ENCODE measurements around the gene ROMO1.

The ROMO1 gene

GRCh38 chr20:35730583-35731468 lies 31.6 kb downstream of the ROMO1 start:
- H2AK5ac ChIP-seq (ENCODE audit: low read length), result no peak overlapping the region
- H3K9me3 ChIP-seq (ENCODE audit: insufficient read depth, low read depth, low read length), result no peaks in the 10 kb centered on the region
- no peaks in the 10 kb centered on the region for H3K79me1 ChIP-seq (ENCODE audit: low read length)
- no peak overlapping the region for H2BK120ac ChIP-seq (ENCODE audit: insufficient read depth, low read length, poor library complexity)
- no CpG with 5 or more reads among the region's 4 CpGs for WGBS (ENCODE audit: extremely low coverage, insufficient coverage, insufficient read length)
- H3K23ac ChIP-seq (ENCODE audit: low read length), result no peak overlapping the region
- H3K9ac ChIP-seq (ENCODE audit: low read length), result no peak overlapping the region
- H4K91ac ChIP-seq (ENCODE audit: low read depth, low read length), result no peak overlapping the region
- no peak overlapping the region for H3K4me2 ChIP-seq (ENCODE audit: low read length)
- no peak overlapping the region for H2BK12ac ChIP-seq (ENCODE audit: low read length)
- H3K27ac ChIP-seq (ENCODE audit: low read depth, low read length), result no peak overlapping the region
- no peak overlapping the region for H2AFZ ChIP-seq (ENCODE audit: insufficient read depth, low read length, poor library complexity)
- H2BK5ac ChIP-seq (ENCODE audit: low read depth, low read length, poor library complexity), result no peak overlapping the region
- H4K12ac ChIP-seq (ENCODE audit: low read depth, low read length), result no peak overlapping the region
- no peak overlapping the region for H4K8ac ChIP-seq (ENCODE audit: low read depth, low read length)
- no peak overlapping the region for H3K14ac ChIP-seq (ENCODE audit: low read length)
- H3K36me3 ChIP-seq (ENCODE audit: control insufficient read depth in 1 of 2, insufficient read depth in 2 of 2, low read length in 2 of 2), result peaks cover 37 to 51% of the 10 kb centered on the region in 2 experiments
- H3K4me1 ChIP-seq (ENCODE audit: control insufficient read depth in 1 of 2, insufficient read depth in 2 of 2, low read length in 2 of 2), result no peaks in the 10 kb centered on the region
- no peak overlapping the region for H3K4me3 ChIP-seq (ENCODE audit: low read depth, low read length)
- no peak for DNase-seq
- peaks cover 5% of the 10 kb centered on the region for H3K79me2 ChIP-seq (ENCODE audit: control insufficient read depth, insufficient read depth, low read length, poor library complexity)
- no peak overlapping the region for H3K18ac ChIP-seq (ENCODE audit: low read length)
- no peak overlapping the region for H3K4ac ChIP-seq (ENCODE audit: low read depth, low read length)
- H3K27me3 ChIP-seq (ENCODE audit: insufficient read depth, low read length), result no peaks in the 10 kb centered on the region

- Histone ChIP-seq H3K23ac (ENCODE audit: low read length) (no peak overlapping the region), H3K79me1 (ENCODE audit: low read length) (no peaks in the 10 kb centered on the region)
- no CpG with 5 or more reads among the region's 2 CpGs for WGBS (ENCODE audit: extremely low coverage, insufficient coverage, insufficient read length)
Measured at GRCh38 chr20:35731469-35731788, 32.2 kb downstream of the ROMO1 start.

GRCh38 chr20:35731862-35732643 lies 32.8 kb downstream of the ROMO1 start:
- Histone ChIP-seq H3K18ac (ENCODE audit: low read length) (no peak overlapping the region), H2AFZ (ENCODE audit: insufficient read depth, low read length, poor library complexity) (no peak overlapping the region), H4K8ac (ENCODE audit: low read depth, low read length) (no peak overlapping the region), H3K23ac (ENCODE audit: low read length) (no peak overlapping the region), H3K36me3 (ENCODE audit: control insufficient read depth in 1 of 2, insufficient read depth in 2 of 2, low read length in 2 of 2) (peaks cover 32 to 50% of the 10 kb centered on the region in 2 experiments), H2BK5ac (ENCODE audit: low read depth, low read length, poor library complexity) (no peak overlapping the region), H3K4ac (ENCODE audit: low read depth, low read length) (peak overlapping the region; percentile 94), H2AK5ac (ENCODE audit: low read length) (no peak overlapping the region), H3K79me1 (ENCODE audit: low read length) (no peaks in the 10 kb centered on the region), H3K27ac (ENCODE audit: low read depth, low read length) (no peak overlapping the region), H4K91ac (ENCODE audit: low read depth, low read length) (no peak overlapping the region), H2BK120ac (ENCODE audit: insufficient read depth, low read length, poor library complexity) (no peak overlapping the region), H4K12ac (ENCODE audit: low read depth, low read length) (no peak overlapping the region), H3K14ac (ENCODE audit: low read length) (no peak overlapping the region), H2BK12ac (ENCODE audit: low read length) (no peak overlapping the region), H3K9me3 (ENCODE audit: insufficient read depth, low read depth, low read length) (no peaks in the 10 kb centered on the region), H3K9ac (ENCODE audit: low read length) (no peak overlapping the region), H3K79me2 (ENCODE audit: control insufficient read depth, insufficient read depth, low read length, poor library complexity) (peaks cover 8% of the 10 kb centered on the region), H3K4me1 (ENCODE audit: control insufficient read depth in 1 of 2, insufficient read depth in 2 of 2, low read length in 2 of 2) (no peaks in the 10 kb centered on the region), H3K27me3 (ENCODE audit: insufficient read depth, low read length) (no peaks in the 10 kb centered on the region), H3K4me3 (ENCODE audit: low read depth, low read length) (no peak overlapping the region), H3K4me2 (ENCODE audit: low read length) (no peak overlapping the region)
- no CpG with 5 or more reads among the region's 24 CpGs for WGBS (ENCODE audit: extremely low coverage, insufficient coverage, insufficient read length)
- no peak for DNase-seq

More at GRCh38 chr20:35731469-35731788, 32.2 kb downstream of the ROMO1 start:
- Histone ChIP-seq H3K4ac (ENCODE audit: low read depth, low read length) (no peak overlapping the region), H4K91ac (ENCODE audit: low read depth, low read length) (no peak overlapping the region), H3K18ac (ENCODE audit: low read length) (no peak overlapping the region), H3K27ac (ENCODE audit: low read depth, low read length) (no peak overlapping the region), H3K36me3 (ENCODE audit: control insufficient read depth in 1 of 2, insufficient read depth in 2 of 2, low read length in 2 of 2) (peaks cover 31 to 50% of the 10 kb centered on the region in 2 experiments), H3K4me2 (ENCODE audit: low read length) (no peak overlapping the region), H3K4me3 (ENCODE audit: low read depth, low read length) (no peak overlapping the region), H3K4me1 (ENCODE audit: control insufficient read depth in 1 of 2, insufficient read depth in 2 of 2, low read length in 2 of 2) (no peaks in the 10 kb centered on the region), H4K8ac (ENCODE audit: low read depth, low read length) (no peak overlapping the region), H3K9ac (ENCODE audit: low read length) (no peak overlapping the region), H3K79me2 (ENCODE audit: control insufficient read depth, insufficient read depth, low read length, poor library complexity) (peaks cover 5% of the 10 kb centered on the region), H3K14ac (ENCODE audit: low read length) (no peak overlapping the region), H2AK5ac (ENCODE audit: low read length) (no peak overlapping the region), H2AFZ (ENCODE audit: insufficient read depth, low read length, poor library complexity) (no peak overlapping the region), H3K9me3 (ENCODE audit: insufficient read depth, low read depth, low read length) (no peaks in the 10 kb centered on the region), H2BK120ac (ENCODE audit: insufficient read depth, low read length, poor library complexity) (no peak overlapping the region), H2BK12ac (ENCODE audit: low read length) (no peak overlapping the region), H3K27me3 (ENCODE audit: insufficient read depth, low read length) (no peaks in the 10 kb centered on the region), H2BK5ac (ENCODE audit: low read depth, low read length, poor library complexity) (no peak overlapping the region), H4K12ac (ENCODE audit: low read depth, low read length) (no peak overlapping the region)
- DNase-seq, result no peak

DNA sequence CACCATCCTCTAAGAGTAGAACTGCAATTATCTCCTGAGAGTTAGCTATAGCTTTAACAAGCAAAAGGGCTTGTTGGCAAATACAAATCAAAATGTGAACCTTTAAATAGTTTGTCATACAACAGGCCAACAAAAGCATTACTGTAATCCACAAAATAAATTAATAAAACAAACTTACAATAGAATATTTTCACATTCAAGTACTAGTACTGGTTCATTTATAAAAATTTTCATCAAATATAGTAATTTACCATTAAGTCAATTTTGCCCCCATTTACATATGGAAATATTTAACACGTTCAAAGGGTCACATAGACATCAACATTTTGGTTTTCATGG lies 33.4 kb downstream of the ROMO1 start:
- H4K8ac ChIP-seq (ENCODE audit: low read depth, low read length), result no peak overlapping the region
- H4K12ac ChIP-seq (ENCODE audit: low read depth, low read length), result no peak overlapping the region
- no peak overlapping the region for H3K14ac ChIP-seq (ENCODE audit: low read length)
- no peak overlapping the region for H3K4me2 ChIP-seq (ENCODE audit: low read length)
- no peak overlapping the region for H4K91ac ChIP-seq (ENCODE audit: low read depth, low read length)
- H2BK120ac ChIP-seq (ENCODE audit: insufficient read depth, low read length, poor library complexity), result no peak overlapping the region
- no peak overlapping the region for H2BK12ac ChIP-seq (ENCODE audit: low read length)
- no peaks in the 10 kb centered on the region for H3K9me3 ChIP-seq (ENCODE audit: insufficient read depth, low read depth, low read length)
- no peak overlapping the region for H3K4me3 ChIP-seq (ENCODE audit: low read depth, low read length)
- H3K4me1 ChIP-seq (ENCODE audit: control insufficient read depth in 1 of 2, insufficient read depth in 2 of 2, low read length in 2 of 2), result no peaks in the 10 kb centered on the region
- no peak overlapping the region for H3K27ac ChIP-seq (ENCODE audit: low read depth, low read length)
- no peak overlapping the region for H2BK5ac ChIP-seq (ENCODE audit: low read depth, low read length, poor library complexity)
- peaks cover 11% of the 10 kb centered on the region for H3K79me2 ChIP-seq (ENCODE audit: control insufficient read depth, insufficient read depth, low read length, poor library complexity)
- peaks cover 33 to 51% of the 10 kb centered on the region in 2 experiments for H3K36me3 ChIP-seq (ENCODE audit: control insufficient read depth in 1 of 2, insufficient read depth in 2 of 2, low read length in 2 of 2)
- H3K27me3 ChIP-seq (ENCODE audit: insufficient read depth, low read length), result no peaks in the 10 kb centered on the region
- no peaks in the 10 kb centered on the region for H3K79me1 ChIP-seq (ENCODE audit: low read length)
- H2AK5ac ChIP-seq (ENCODE audit: low read length), result no peak overlapping the region
- H3K9ac ChIP-seq (ENCODE audit: low read length), result no peak overlapping the region
- no peak overlapping the region for H3K23ac ChIP-seq (ENCODE audit: low read length)
- DNase-seq, result no peak
- H3K4ac ChIP-seq (ENCODE audit: low read depth, low read length), result peak overlapping the region; percentile 39
- H2AFZ ChIP-seq (ENCODE audit: insufficient read depth, low read length, poor library complexity), result no peak overlapping the region
- no CpG with 5 or more reads among the region's 1 CpG for WGBS (ENCODE audit: extremely low coverage, insufficient coverage, insufficient read length)
- H3K18ac ChIP-seq (ENCODE audit: low read length), result no peak overlapping the region

Data from trophoblast cell (in vitro differentiated cells and primary cell).